ENCODE measurements around the gene SARM1. TPM values are rescaled to one million over a fixed set of nuclear protein-coding genes. Genes with fewer than 3 reads are reported as not detected.

The SARM1 gene
- total and polyA plus RNA-seq, 2 donors (not counting 3 experiments of a cell fraction or from before 2014, with no cell fraction given): 5.6 to 7.0 TPM

DNA sequence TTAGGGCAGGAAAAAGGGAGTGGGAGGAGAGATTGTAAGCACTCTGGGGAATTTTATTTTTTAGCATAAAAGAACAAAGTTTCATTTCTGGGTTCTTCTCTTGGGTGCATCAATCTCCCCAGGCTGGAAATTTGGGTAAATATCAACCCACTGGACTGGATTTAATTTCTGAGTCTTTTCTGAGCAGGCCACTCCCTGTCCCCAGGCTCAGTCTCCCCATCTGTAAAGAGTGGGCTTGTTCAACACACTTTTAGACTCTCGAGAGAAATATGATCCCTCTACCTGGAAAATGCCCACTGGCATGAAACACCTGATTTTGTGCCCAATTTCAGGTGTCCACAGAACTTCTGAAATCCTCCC lies 770 bp upstream of the SARM1 start:
- peaks cover 13% of the 10 kb centered on the region for H3K4me1 ChIP-seq (ENCODE audit: control insufficient read depth, extremely low read depth, insufficient read depth, low read length)
- H3K4me3 ChIP-seq (replicated peaks in 1 of 3; ENCODE audit: insufficient read depth in 1 of 3, low read depth in 1 of 3, low read length in 3 of 3): no peak overlapping the region
- FAIRE-seq (no peak), DNase-seq (ENCODE audit: low read depth, low spot score) (no peak)
- H3K4me2 ChIP-seq (ENCODE audit: insufficient read depth, low read length): peak overlapping the region; percentile 74
- intact Hi-C loops (cut with micrococcal nuclease): loop anchor here (1.0 kb wide), 1 partner anchor 13 kb away; the partner anchor contains the start of gene POLDIP2
- dilution Hi-C loops (cut with MboI; ENCODE audit: extremely low pct_ligation_motif_present, low sequenced_read_pairs): no loop called here
- H3K36me3 ChIP-seq (ENCODE audit: control insufficient read depth in 2 of 2, extremely low read depth in 1 of 2, insufficient read depth in 2 of 2, low read length in 2 of 2): no peaks in the 10 kb centered on the region
- no peaks in the 10 kb centered on the region for H3K79me2 ChIP-seq (ENCODE audit: control insufficient read depth, insufficient read depth, low read length)
- ChIA-PET CTCF (interaction anchor here (6.7 kb wide), 1 partner anchor 46 kb away, joined by 36 read pairs; no protein-coding TSS in a partner anchor), POLR2A (interaction anchor here (1.6 kb wide), 1 partner anchor 24 kb away, joined by 4 read pairs; no protein-coding TSS in a partner anchor)
- BruUV-seq (replicated peaks): no TSS peak
- no peak overlapping the region for H3K27ac ChIP-seq (ENCODE audit: insufficient read depth, low read depth, low read length)
- no peaks in the 10 kb centered on the region for H3K9me3 ChIP-seq (replicated peaks; ENCODE audit: control insufficient read depth, insufficient read depth, low read length)
- no peak overlapping the region for H3K9ac ChIP-seq (replicated peaks; ENCODE audit: extremely low read depth, insufficient read depth, low read length)
- H3K27me3 ChIP-seq (ENCODE audit: control insufficient read depth in 2 of 2, insufficient read depth in 2 of 2, low read length in 2 of 2): no peaks in the 10 kb centered on the region
- TF ChIP-seq POLR2AphosphoS5 (IDR thresholded peaks at IDR 0.05; ENCODE audit: insufficient read depth, low read depth, low read length) (no peak), POLR2A (IDR thresholded peaks at IDR 0.05; ENCODE audit: low read depth, low read length) (no peak), JUN (IDR thresholded peaks at IDR 0.05; ENCODE audit: borderline replicate concordance, insufficient read depth, insufficient read length, low read depth) (no peak), GATA2 (IDR thresholded peaks at IDR 0.05; ENCODE audit: insufficient read depth, insufficient read length, low read depth, low read length) (no peak), FOS (IDR thresholded peaks at IDR 0.05; ENCODE audit: borderline replicate concordance, insufficient read depth, low read length) (no peak), MYC (IDR thresholded peaks at IDR 0.05; ENCODE audit: low read depth, low read length) (no peak), EZH2 (IDR thresholded peaks at IDR 0.05; ENCODE audit: borderline replicate concordance, low read depth, low read length, severe bottlenecking) (no peak)
- TF ChIP-seq, protein P1, sequence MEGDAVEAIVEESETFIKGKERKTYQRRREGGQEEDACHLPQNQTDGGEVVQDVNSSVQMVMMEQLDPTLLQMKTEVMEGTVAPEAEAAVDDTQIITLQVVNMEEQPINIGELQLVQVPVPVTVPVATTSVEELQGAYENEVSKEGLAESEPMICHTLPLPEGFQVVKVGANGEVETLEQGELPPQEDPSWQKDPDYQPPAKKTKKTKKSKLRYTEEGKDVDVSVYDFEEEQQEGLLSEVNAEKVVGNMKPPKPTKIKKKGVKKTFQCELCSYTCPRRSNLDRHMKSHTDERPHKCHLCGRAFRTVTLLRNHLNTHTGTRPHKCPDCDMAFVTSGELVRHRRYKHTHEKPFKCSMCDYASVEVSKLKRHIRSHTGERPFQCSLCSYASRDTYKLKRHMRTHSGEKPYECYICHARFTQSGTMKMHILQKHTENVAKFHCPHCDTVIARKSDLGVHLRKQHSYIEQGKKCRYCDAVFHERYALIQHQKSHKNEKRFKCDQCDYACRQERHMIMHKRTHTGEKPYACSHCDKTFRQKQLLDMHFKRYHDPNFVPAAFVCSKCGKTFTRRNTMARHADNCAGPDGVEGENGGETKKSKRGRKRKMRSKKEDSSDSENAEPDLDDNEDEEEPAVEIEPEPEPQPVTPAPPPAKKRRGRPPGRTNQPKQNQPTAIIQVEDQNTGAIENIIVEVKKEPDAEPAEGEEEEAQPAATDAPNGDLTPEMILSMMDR (IDR thresholded peaks at IDR 0.05; ENCODE audit: extremely low read depth in 1 of 2, insufficient read depth in 1 of 2, low read depth in 1 of 2, low read length in 2 of 2): no peak
- TF ChIP-seq, protein P2, sequence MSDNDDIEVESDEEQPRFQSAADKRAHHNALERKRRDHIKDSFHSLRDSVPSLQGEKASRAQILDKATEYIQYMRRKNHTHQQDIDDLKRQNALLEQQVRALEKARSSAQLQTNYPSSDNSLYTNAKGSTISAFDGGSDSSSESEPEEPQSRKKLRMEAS (IDR thresholded peaks at IDR 0.05; ENCODE audit: insufficient read depth, insufficient read length): no peak
- H4K20me1 ChIP-seq (replicated peaks; ENCODE audit: control insufficient read depth, extremely low read depth, insufficient read depth, low read length): no peaks in the 10 kb centered on the region
- H3K9me1 ChIP-seq (replicated peaks; ENCODE audit: control insufficient read depth, extremely low read depth, insufficient read depth, low read length): no peaks in the 10 kb centered on the region
- no peak overlapping the region for H2AFZ ChIP-seq (ENCODE audit: low read depth, low read length)
